ENCODE data around the gene GAB2.
A peak's percentile ranks its signal among the peaks of the same experiment; 100 is the strongest.

Gene GAB2

DNA sequence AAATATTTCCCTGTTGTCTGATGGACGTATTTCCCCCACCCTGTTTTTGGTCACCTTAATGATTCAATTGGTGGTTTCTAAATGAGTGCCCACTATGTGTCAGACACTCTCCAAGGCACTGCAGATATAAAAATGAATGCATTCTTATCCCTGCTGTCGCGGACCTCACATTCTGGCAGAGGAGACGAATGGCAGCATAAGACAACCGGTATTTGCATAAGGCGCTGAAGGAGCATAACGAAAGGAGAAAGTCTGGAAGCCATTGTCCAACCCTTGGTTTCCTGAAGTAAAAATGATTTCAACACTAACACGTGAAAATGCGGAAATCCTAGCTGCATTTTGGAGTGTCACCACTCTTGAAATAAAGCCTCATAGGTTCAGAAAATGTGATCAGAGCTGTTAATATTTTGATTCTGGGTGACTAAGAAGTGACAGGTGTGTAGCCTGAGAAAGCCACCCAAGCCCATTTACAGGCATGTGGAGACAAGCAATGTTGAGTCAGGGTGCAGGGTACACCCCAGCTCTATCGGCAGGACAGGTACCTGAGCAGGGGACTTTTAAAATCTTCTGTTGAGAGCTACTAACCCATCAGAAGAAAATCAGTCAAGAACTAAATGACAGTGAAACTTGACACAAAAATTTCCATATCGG is 10.1 kb upstream of the GAB2 start:
- peak; percentile 27 to 38 for ATAC-seq

DNA sequence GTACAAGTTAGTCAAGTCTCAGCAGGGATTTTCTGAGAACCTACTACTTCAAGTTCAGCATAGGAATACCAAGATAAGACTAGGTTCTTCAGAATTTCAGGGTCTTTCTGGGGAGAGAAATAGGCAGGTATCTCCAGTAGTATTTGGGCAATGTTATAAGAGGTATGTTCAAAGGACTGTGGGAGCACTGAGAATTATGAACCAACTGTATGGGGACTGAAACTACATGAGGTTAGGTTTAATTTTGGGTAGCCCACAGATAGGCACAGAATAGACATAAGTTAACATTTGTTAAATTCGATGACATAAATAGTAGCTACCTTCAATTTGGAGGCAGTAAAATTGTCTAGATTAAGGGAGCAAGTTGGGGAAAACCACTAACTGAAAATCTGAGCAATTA is 9.2 kb upstream of the GAB2 start:
- ATAC-seq: no peak

DNA sequence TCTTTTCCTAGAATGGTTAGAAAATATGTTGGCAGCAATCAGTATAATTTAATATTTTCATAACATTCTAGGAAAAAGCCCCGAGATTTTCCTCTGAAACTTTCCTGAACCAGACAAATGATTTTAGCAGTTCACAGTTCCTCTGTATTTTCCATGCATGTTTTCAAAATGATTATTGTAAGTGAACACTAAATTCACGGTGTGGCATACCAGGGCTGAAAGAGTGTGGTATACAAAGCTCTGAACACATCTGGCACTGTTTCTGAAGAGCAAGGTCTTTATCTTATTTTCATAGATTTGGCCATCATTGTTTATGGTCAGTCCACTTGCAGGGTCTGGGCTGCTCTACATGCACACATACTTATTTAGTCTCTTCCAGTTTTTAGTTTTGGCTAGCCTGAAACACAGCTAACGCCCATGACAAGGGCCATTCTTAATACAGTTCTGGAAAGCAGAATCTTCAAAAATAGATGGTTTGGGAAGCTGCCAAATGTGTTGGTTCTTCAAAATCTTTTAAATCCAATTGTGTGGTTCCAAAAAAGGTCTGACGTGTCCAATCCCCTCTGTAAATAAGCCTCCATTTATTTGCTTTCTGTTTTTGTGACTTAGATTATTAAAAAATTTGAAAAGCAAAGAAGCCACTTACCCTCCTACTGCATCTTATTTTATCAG is 7.9 kb upstream of the GAB2 start:
- ATAC-seq: no peak

DNA sequence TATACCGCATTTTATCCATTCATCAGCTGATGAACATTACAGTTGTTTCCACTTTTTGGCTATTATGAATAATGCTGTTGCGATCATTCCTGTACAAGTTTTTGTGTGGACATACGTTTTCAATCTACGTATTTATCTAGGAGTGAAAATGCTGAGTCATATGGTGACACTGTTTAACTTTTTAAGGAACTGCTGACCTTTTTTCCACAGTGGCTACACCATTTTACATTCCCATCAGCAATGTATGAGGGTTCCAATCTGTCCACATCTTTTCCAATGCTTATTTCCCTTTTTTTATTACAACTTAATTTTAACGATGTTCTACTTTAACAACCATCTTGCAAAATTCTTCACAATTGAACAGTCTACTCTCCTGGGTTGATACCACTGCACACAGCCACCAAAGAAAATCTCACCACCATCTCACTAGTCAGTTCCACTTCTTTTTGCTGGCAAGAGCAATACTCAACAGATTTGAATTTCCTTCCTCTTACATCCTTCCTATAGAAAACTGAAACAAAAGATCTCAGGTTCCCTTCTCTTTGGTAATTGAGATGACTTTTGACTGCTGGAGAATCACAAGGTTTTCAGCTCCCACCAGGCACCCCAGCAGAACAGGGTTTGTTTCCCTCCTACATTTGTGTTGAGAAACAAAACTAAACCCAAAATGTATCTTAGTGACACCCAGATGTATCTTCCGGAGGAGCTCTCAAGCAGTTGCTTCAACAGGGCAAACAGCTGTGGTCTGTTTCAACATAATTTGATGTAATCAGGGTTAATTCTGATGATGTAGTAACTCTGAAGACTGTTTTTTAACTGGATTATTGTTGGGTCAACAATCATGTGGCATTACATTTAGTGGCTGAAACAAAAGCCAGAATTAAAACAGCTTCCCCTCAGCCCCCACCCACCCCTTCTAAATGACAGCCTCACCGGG is 7.0 kb upstream of the GAB2 start:
- no peak for ATAC-seq

DNA sequence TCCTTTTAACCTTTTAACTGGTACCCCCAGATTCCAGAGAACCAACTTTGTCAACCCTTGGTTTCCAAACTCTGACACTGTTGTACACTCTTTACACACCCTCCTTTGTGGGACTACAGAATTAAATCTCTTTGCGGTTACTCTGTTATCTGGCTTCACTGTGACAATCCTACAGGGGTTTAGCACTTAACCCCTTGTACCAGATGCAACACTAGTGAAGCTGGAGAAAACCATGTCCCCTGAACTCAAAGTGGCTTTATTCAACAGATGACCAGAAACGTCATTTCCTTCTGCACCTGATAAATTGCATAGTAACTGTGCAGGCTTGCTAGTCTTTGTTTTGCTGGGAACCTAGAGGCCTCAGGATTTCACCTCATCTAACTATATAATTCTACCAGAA is 5.6 kb upstream of the GAB2 start:
- no peak for ATAC-seq

DNA sequence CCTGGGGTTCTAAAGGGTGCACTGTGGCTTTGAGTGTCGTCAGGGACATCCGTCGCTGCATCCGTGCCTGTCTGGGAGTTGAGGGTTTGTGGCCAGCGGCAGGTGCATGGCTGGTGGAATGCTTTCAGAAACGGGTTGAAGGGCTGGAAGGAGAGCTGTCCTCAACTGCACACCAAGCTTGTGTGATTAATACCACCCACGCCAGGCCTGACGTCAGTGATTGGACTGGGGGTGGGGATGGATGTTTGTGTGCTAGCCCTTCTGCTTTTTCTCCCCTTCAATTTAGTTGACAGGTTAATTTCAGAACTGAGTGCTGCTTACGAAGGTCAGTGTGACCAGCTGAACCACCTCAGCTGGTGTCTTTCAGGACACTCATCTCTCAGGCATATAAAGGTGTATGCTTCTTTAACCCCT is 3.2 kb upstream of the GAB2 start:
- ATAC-seq: peak; percentile 12 to 21

GRCh38 chr11:78420255-78420764 is 2.7 kb upstream of the GAB2 start:
- ATAC-seq: no peak

DNA sequence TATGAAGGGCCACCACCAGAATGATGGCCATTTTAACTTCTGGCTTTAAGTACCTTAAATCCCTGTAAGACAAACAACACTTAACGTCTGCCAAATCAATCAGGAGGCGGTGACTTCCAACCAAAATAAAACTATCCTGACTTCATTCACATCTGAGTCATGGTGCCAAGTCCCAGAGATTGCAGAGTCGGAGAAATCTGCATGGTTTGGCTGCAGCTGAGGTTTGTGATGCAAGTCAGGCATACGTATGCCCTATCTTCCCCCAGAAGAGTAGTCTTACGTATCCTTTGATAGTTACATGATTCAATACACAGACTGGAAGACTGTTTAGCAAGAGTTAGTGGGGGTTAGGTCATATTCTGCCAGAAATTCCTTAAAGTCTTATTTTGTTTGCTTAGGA is 1.7 kb upstream of the GAB2 start:
- no peak for ATAC-seq

DNA sequence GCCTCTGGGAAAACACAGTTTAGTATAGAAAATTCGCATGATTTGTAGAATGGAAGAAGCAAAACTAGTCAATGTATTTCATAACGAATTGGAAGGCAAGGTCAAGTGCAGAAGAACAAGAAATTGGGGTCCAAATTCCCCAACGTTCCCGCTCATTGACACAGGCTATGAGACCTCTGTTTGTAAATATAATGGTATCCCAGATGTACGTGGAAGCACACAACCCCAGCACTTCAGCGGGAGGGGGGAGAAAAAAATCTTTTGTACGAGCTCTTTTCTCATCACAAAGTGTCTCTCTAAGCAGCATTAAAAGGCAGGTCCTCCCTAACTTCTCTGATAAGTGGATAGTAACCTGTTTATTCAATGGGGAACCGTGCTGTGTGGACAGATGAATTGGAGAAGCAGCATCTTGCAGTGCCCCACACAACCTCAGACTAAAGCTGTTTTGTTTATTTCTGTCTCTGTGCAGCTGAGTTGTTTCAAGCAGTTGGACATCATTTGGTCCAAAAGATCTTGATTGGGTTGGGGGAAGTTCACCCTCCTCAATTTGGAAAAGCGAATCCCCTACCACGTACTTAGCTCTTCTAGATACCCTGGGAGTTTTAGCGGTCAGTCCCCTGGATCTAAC is 1.1 kb upstream of the GAB2 start:
- ATAC-seq: no peak

GRCh38 chr11:78417888-78418583 is 416 bp upstream of the GAB2 start:
- ATAC-seq: peak; percentile 66 to 73

DNA sequence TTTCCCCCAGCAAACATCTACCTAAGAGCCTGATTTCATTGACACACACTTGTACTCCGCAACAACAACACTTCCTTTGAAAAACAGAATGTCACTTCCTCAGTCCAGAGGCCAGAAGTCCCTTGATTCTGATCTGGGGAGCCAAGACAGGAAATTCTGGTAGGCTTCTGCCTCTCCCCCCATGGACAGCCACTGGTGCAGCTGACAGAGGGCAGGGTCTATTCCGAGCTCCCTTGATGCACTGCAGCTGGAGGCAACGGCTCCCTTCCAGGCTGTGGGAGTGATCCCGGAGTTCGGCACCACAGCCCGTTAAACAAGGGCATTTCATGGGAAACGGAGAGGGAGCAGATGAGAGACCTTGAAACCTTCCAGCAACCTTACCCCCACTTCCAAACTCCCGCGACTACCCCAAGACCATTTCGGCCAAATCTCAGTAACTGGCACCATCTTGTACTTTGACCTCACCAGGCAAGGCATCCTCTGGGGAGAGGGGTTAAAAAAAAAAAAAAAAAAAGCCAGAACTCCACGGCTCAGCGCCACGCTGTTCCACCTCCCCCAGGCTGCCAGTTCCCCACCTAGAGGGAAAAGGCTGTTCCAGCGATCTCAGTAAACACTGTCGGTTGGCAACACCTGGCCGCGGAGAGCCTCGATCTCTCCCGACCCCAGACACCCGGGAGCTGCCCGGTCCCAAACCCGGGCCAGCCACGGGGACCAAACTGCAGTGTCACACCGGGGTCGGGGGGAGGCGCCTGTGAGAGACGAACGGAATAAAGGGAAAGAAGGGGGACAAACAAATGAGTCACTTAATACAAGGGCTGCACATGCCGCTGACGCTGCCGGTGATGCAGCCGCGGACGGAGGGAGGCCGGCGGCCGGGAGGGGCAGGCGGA is 1.1 kb downstream of the GAB2 start:
- peak; percentile 62 to 64 for ATAC-seq

- ATAC-seq: no peak
These were observed 2.3 kb downstream of the GAB2 start for GRCh38 chr11:78415338-78415737.

DNA sequence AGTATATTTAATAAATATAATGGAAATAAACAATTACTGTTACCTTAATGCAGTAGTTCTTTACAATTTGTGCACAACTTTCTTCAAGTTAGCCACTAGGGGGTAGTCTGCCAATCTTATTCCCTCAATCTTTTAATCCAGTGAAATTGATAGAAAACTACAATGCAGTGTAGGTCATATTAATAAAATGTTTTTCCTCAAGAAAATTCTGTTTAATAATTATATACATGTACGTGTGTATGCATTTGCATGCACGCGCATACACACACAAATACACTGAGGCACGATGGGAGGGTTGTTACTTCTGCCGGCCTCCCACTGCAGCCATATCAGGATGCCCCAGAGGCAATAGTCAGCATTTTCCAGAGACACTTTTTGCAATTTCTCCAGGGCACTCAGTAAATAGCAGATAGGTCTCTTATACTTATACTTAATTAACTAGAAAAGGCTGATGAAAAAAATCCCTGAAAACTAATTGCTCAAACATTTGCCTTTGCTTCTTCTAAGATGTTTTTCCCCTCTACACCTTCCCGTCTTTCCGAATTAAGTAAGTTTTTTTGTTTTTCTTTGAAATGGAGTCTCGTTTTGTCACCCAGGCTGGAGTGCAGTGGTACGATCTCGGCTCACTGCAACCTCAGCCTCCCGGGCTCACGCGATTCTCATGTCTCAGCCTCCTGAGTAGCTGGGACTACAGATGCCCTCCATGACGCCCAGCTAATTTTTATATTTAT is 3.1 kb downstream of the GAB2 start:
- no peak for ATAC-seq

- no peak for ATAC-seq
These were observed 9.0 kb downstream of the GAB2 start for GRCh38 chr11:78408619-78409018.

- ATAC-seq: no peak
These were observed 10.9 kb downstream of the GAB2 start for GRCh38 chr11:78406568-78407196.

DNA sequence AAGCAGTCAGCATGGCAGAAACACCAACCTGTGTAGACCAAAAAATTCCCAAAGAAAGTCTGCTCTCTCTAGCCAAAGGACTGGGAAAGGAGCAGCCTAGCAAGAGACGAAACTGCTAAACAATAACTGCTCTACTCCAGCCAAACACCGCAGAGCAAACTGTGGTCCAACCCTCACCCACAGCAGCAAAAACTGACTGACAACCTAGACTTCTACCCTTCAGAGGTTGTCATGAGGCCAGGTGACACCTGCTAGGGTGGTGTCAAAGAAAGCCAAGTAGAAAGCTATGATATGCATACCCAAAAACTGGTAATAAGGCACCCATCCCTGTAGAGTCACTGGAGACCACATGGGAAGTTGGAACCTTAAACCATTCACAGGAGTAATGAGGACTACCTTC is 11.8 kb downstream of the GAB2 start:
- no peak for ATAC-seq

- no peak for ATAC-seq
These were observed 13.8 kb downstream of the GAB2 start for GRCh38 chr11:78403781-78404180.

DNA sequence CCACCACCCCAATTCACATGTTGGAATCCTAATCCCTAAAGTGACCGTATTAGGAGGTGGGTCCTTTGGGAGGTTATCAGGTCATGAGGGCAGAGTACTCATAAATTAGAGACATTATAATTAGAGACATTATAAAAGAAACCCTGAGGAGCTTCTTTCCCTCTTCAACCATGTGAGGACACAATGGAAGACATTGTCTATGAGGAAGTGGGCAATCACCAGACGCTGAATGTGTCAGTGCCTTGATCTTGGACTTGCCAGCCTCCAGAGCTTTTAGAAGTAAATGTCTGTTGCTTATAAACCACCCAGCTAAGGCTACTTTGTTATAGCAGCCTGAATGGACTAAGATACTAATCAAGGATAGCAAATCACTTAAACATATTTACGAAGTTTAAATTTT is 14.8 kb downstream of the GAB2 start:
- no peak for ATAC-seq

DNA sequence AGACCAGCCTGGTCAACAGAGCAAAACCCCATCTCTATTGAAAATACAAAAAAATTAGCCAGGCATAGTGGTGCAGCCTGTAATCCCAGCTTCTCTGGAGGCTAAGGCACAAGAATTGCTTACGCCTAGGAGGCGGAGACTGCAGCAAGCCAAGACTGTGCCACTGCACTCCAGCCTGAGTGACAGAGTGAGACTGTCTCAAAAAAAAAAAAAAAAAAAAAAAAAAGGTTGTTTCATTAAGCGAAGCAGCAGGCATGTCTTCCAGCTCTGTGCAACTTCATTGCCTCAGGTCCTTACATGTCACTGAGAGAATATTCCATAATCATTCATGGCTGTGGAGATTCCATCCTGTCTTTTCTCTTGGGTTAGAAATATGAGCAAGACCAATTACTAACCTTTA is 16.9 kb downstream of the GAB2 start:
- no peak for ATAC-seq

DNA sequence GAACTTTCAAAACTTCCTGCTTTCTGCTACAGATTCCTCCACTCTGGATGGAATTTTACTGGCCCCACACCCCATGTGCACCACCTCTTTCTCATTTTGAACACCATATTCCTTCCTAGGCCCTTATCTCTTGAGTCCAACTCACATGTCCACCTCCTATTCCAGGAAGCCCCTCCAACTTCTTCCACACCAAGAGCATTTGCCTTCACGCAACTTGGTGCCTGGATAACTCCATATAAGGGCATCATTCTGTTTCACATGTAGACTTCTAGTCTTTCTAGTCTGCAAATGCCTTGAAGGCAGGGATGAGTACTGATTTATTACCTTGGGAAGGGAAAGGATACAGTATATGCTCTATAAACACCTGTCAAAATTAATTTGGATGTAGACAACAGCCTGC is 17.5 kb downstream of the GAB2 start:
- ATAC-seq: no peak
